H1 (cell line): ENCODE measurements around the gene AFF2. TPM values are rescaled to one million over a fixed set of nuclear protein-coding genes. Genes with fewer than 3 reads are reported as not detected.

ENCODE experiments used
- CTCF ChIA-PET: fragments of 300-600 bp; sonication (Branson Sonifier 250); formaldehyde crosslinking; loops from one replicate; lab custom pipeline; 2021; ENCODE audit not compliant: partially characterized antibody; lab: Charles Lee
- POLR2A ChIA-PET: fragments of 300-600 bp; sonication (Branson Sonifier 250); formaldehyde crosslinking; loops from one replicate; lab custom pipeline; 2021; ENCODE audit warnings: inconsistent platforms; ENCODE audit not compliant: partially characterized antibody; lab: Charles Lee
- DNase-seq, 2 experiments: peaks; one replicate each; pipeline versions ENCODE4 v3.0.0 to v3.0.0-alpha.2; 2010 to 2022; ENCODE audit warnings: low spot score in 2 of 2, low read depth in 1 of 2, mixed read lengths in 1 of 2
- FAIRE-seq: peaks from 2 replicates; lab custom pipeline; 2011; peaks lifted over from hg19 to GRCh38; lab: Jason Lieb, UNC
- H2AFZ ChIP-seq: 2 replicates; pipeline ENCODE4 v1.8.1; 2012; ENCODE audit warnings: low read length, inconsistent platforms
- H2AK5ac ChIP-seq: 2 replicates; pipeline ENCODE4 v1.6.1; 2013; ENCODE audit warnings: low read depth, low read length
- H2BK120ac ChIP-seq: replicated peaks from 2 replicates; pipeline ENCODE3; 2013; ENCODE audit warnings: low read depth, low read length, inconsistent platforms
- H2BK12ac ChIP-seq: 2 replicates; pipeline ENCODE4 v1.6.1; 2013; ENCODE audit warnings: low read depth, low read length
- H2BK15ac ChIP-seq: 2 replicates; pipeline ENCODE4 v1.6.1; 2013; ENCODE audit warnings: low read length
- H2BK20ac ChIP-seq: 2 replicates; pipeline ENCODE4 v1.6.1; 2013; ENCODE audit warnings: low read length
- H2BK5ac ChIP-seq: 2 replicates; pipeline ENCODE4 v1.6.1; 2013; ENCODE audit warnings: low read depth, low read length
- H3K14ac ChIP-seq: 2 replicates; pipeline ENCODE4 v1.6.1; 2013; ENCODE audit warnings: inconsistent platforms; ENCODE audit not compliant: insufficient read length
- H3K18ac ChIP-seq: 2 replicates; pipeline ENCODE4 v1.6.1; 2013; ENCODE audit warnings: low read length; ENCODE audit errors: extremely low read depth
- H3K23ac ChIP-seq: 2 replicates; pipeline ENCODE4 v1.6.1; 2013; ENCODE audit warnings: inconsistent platforms; ENCODE audit not compliant: insufficient read length
- H3K23me2 ChIP-seq: 2 replicates; pipeline ENCODE4 v1.6.1; 2013; ENCODE audit warnings: low read depth, low read length
- H3K27ac ChIP-seq: 2 replicates; pipeline ENCODE4 v1.6.1; 2011; ENCODE audit warnings: low read depth, low read length, inconsistent platforms
- H3K27me3 ChIP-seq, 4 experiments: replicated peaks in 1 of 4; 1 replicate in 1 of 4; 2 replicates in 3 of 4; pipeline versions ENCODE4 v1.6.1 to v1.8.1; 2011 to 2013; ENCODE audit warnings: low read length in 3 of 4, mild to moderate bottlenecking in 3 of 4, inconsistent platforms in 2 of 4, mixed read lengths in 2 of 4, moderate library complexity in 1 of 4; ENCODE audit not compliant: control insufficient read depth in 3 of 4, insufficient read depth in 3 of 4; ENCODE audit errors: extremely low read depth in 1 of 4
- H3K36me3 ChIP-seq, 4 experiments: 2 replicates each; pipeline versions ENCODE4 v1.6.1 to v1.8.1; 2011 to 2013; ENCODE audit warnings: mild to moderate bottlenecking in 4 of 4, low read length in 3 of 4, moderate library complexity in 2 of 4, control low read depth in 1 of 4, inconsistent platforms in 1 of 4; ENCODE audit not compliant: insufficient read depth in 4 of 4, control insufficient read depth in 2 of 4
- H3K4ac ChIP-seq: replicated peaks from 2 replicates; pipeline ENCODE3; 2013; ENCODE audit warnings: low read length, low read depth, mixed read lengths, inconsistent platforms; ENCODE audit not compliant: insufficient read length
- H3K4me1 ChIP-seq, 4 experiments: replicated peaks in 1 of 4; 1 replicate in 1 of 4; 2 replicates in 3 of 4; pipeline versions ENCODE4 v1.6.1 to v1.8.1; 2011 to 2013; ENCODE audit warnings: low read length in 3 of 4, inconsistent platforms in 2 of 4, mixed read lengths in 1 of 4; ENCODE audit not compliant: insufficient read depth in 4 of 4, control insufficient read depth in 3 of 4
- H3K4me2 ChIP-seq, 2 experiments: 2 replicates each; pipeline versions ENCODE4 v1.6.1 to v1.8.1; 2011 to 2013; ENCODE audit warnings: low read depth in 2 of 2, low read length in 2 of 2, control low read depth in 1 of 2, inconsistent platforms in 1 of 2, mild to moderate bottlenecking in 1 of 2; ENCODE audit not compliant: insufficient read depth in 1 of 2
- H3K4me3 ChIP-seq, 4 experiments: fragments of 200-600, 300-600 bp in 1 of 4; sonication (generic), shearing (Covaris generic), sonication (Bioruptor Twin) in 1 of 4; 2 replicates each; pipeline versions ENCODE4 v1.5.1 to v1.8.1; 2011 to 2016; ENCODE audit warnings: low read length in 4 of 4, low read depth in 3 of 4, control low read depth in 2 of 4, inconsistent platforms in 2 of 4, mild to moderate bottlenecking in 2 of 4, mixed read lengths in 1 of 4, moderate library complexity in 1 of 4; ENCODE audit not compliant: insufficient read depth in 2 of 4; ENCODE audit errors: extremely low read depth in 1 of 4
- H3K56ac ChIP-seq: replicated peaks from 2 replicates; pipeline ENCODE3; 2013; ENCODE audit warnings: low read depth, mild to moderate bottlenecking, mixed read lengths, low read length, inconsistent platforms; ENCODE audit not compliant: insufficient read length
- H3K79me1 ChIP-seq: 2 replicates; pipeline ENCODE4 v1.6.1; 2013; ENCODE audit warnings: low read depth, low read length, control low read depth
- H3K79me2 ChIP-seq, 2 experiments: 2 replicates each; pipeline versions ENCODE4 v1.6.1 to v1.8.1; 2012 to 2013; ENCODE audit warnings: low read length in 2 of 2, mild to moderate bottlenecking in 2 of 2, inconsistent platforms in 1 of 2; ENCODE audit not compliant: insufficient read depth in 2 of 2, control insufficient read depth in 1 of 2
- H3K9ac ChIP-seq, 4 experiments: replicated peaks in 1 of 4; 1 replicate in 1 of 4; 2 replicates in 3 of 4; pipeline versions ENCODE4 v1.6.1 to v1.8.1; 2011 to 2013; ENCODE audit warnings: low read depth in 3 of 4, low read length in 3 of 4, control low read depth in 2 of 4, mild to moderate bottlenecking in 2 of 4, moderate library complexity in 2 of 4, inconsistent platforms in 1 of 4; ENCODE audit errors: extremely low read depth in 1 of 4
- H3K9me3 ChIP-seq, 2 experiments: 2 replicates each; pipeline versions ENCODE4 v1.6.1 to v1.8.1; 2012 to 2013; ENCODE audit warnings: mild to moderate bottlenecking in 2 of 2, moderate library complexity in 2 of 2, control low read depth in 1 of 2, inconsistent platforms in 1 of 2, low read depth in 1 of 2, low read length in 1 of 2, mixed read lengths in 1 of 2; ENCODE audit not compliant: insufficient read depth in 2 of 2
- H4K20me1 ChIP-seq, 2 experiments: replicated peaks in 1 of 2; 2 replicates each; pipeline versions ENCODE3 to v1.8.1; 2011 to 2013; ENCODE audit warnings: inconsistent platforms in 2 of 2, low read length in 2 of 2, mild to moderate bottlenecking in 1 of 2; ENCODE audit not compliant: insufficient read depth in 2 of 2, control insufficient read depth in 1 of 2
- H4K5ac ChIP-seq: 2 replicates; pipeline ENCODE4 v1.6.1; 2013; ENCODE audit warnings: low read length, low read depth, mixed read lengths, inconsistent platforms; ENCODE audit not compliant: insufficient read length
- H4K8ac ChIP-seq: 2 replicates; pipeline ENCODE4 v1.8.0; 2013; ENCODE audit warnings: mild to moderate bottlenecking, moderate library complexity, low read length, inconsistent platforms; ENCODE audit not compliant: insufficient read depth; ENCODE audit errors: extremely low read depth
- H4K91ac ChIP-seq: replicated peaks from 2 replicates; pipeline ENCODE3; 2013; ENCODE audit warnings: low read length, mixed read lengths, inconsistent platforms; ENCODE audit not compliant: insufficient read length
- BRCA1 ChIP-seq: IDR thresholded peaks from 2 replicates; pipeline ENCODE4 v1.6.1; 2012; ENCODE audit warnings: low read depth, low read length, improper control_type of control experiment
- HDAC2 ChIP-seq, 2 experiments: fragments of 300-600 bp in 1 of 2; sonication (generic) in 1 of 2; IDR thresholded peaks; 2 replicates each; pipeline ENCODE4 v1.6.1; 2011 to 2012; ENCODE audit warnings: low read depth in 2 of 2, low read length in 2 of 2, mild to moderate bottlenecking in 2 of 2, moderate library complexity in 2 of 2, borderline replicate concordance in 1 of 2, inconsistent platforms in 1 of 2
- RBBP5 ChIP-seq: IDR thresholded peaks from 2 replicates; pipeline ENCODE4 v1.7.1; 2012; ENCODE audit warnings: low read depth, mild to moderate bottlenecking, inconsistent platforms, low read length, moderate library complexity, borderline replicate concordance
- RNF2 ChIP-seq: fragments of 200-900, 300-1000 bp; sonication (generic); IDR thresholded peaks from 2 replicates; pipeline ENCODE4 v1.7.1; 2016; ENCODE audit warnings: borderline replicate concordance, low read depth, mild to moderate bottlenecking, antibody characterized with exemption, low read length; ENCODE audit not compliant: poor library complexity, severe bottlenecking; ENCODE audit errors: missing control alignments
- RXRA ChIP-seq: IDR thresholded peaks from 2 replicates; pipeline ENCODE4 v1.6.1; 2011; ENCODE audit warnings: low read depth, mild to moderate bottlenecking, low read length, moderate library complexity; ENCODE audit not compliant: insufficient read depth
- TAF1 ChIP-seq: IDR thresholded peaks from 2 replicates; pipeline ENCODE4 v1.6.1; 2011; ENCODE audit warnings: mild to moderate bottlenecking, low read depth, low read length
- TBP ChIP-seq: IDR thresholded peaks from 2 replicates; pipeline ENCODE4 v1.6.1; 2011; ENCODE audit warnings: low read depth, low read length, improper control_type of control experiment
- ZNF274 ChIP-seq: IDR thresholded peaks from 2 replicates; pipeline ENCODE4 v1.7.0; 2012; ENCODE audit warnings: low read length, borderline replicate concordance; ENCODE audit errors: extremely low read depth
- WGBS, 2 experiments: shearing (Covaris generic) in 1 of 2; methylation state at CpG; one replicate each; pipeline versions ENCODE4 v1.1.6 to v1.1.7; 2013 to 2015; ENCODE audit warnings: low lambda C conversion rate in 2 of 2, mixed read lengths in 2 of 2, inconsistent platforms in 1 of 2, low coverage in 1 of 2, missing lambda C conversion rate in 1 of 2; ENCODE audit not compliant: insufficient replicate concordance in 2 of 2, insufficient coverage in 1 of 2, insufficient read length in 1 of 2; ENCODE audit errors: extremely low coverage in 1 of 2, missing lambda C conversion rate in 1 of 2; 5-methylcytosine and 5-hydroxymethylcytosine counted together
- polyA plus RNA-seq, 7 experiments: library from polyadenylated mRNA; depleted of rRNA in 3 of 7; stranded (reverse) in 5 of 7; unstranded in 2 of 7; fragments of >200 nt in 5 of 7; fragments of 200-250 nt in 2 of 7; gene quantifications; 1 replicate in 5 of 7; 2 replicates in 1 of 7; 4 replicates in 1 of 7; pipeline versions ENCODE4 v1.2.1 to v1.2.3, GENCODE V29; 2011 to 2013; ENCODE audit warnings: missing spikeins in 2 of 7, mixed read lengths in 2 of 7
- total RNA-seq: library from RNA; stranded (reverse); fragmentation: NEBNext Ultra II Directional; extraction: Animal tissue kit (Norgen Biotek cat#: 25700); gene quantifications from 2 replicates; pipeline ENCODE4 v1.2.1, GENCODE V29; 2021
- TF ChIP-seq, protein P1 (sequence below), 3 experiments: IDR thresholded peaks; 1 replicate in 2 of 3; 2 replicates in 1 of 3; pipeline versions ENCODE4 v1.5.1 to v1.6.1; 2011; ENCODE audit warnings: low read length in 3 of 3, mild to moderate bottlenecking in 3 of 3, inconsistent platforms in 2 of 3, low read depth in 1 of 3, moderate library complexity in 1 of 3; ENCODE audit not compliant: insufficient read depth in 1 of 3; ENCODE audit errors: control extremely low read depth in 1 of 3

The AFF2 gene
- total and polyA plus RNA-seq, 2 of the 8 experiments (the other 6 are each of a cell fraction or from before 2014, with no cell fraction given) = 2.0 to 7.3 TPM

DNA sequence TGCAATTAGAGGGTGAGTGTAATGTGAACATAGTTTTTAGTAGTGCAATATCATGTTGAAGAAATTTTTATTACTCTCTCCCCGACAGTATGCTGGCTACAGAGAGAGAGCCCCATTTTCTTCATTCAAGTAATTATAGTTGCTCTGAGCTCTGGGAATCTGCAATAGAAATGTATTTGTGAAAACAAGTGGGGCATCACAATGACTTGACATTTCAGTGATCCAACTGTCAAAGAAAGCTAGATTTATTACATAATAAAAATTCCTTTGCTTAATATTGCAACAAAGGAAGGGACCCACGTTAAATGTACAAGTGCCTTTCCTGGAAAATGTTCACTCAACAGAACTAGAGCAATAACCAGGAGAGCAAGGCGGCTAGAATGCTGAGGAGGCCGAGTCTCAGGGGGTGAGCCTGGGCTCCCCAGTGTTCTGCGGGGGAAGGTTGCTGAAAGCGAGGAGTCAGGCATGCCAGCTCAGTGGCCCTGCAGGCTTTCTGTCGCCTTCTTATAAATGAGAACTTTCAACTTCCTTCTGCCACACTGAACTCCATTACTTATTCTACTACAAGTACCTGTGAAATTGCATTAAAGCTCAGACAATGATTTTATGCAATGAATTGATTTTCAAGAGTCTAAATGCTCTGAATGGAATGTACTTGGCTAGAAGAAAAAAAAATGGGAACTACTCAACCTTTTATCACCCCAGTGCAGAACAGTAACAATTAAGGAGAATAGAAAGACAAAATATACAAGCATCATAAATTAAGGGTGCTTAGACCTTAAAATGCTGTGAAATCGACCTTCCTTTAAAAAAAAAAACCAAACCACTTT, 476.4 kb downstream of the AFF2 start:
- Histone ChIP-seq H3K23ac (no peak overlapping the region), H4K20me1 (no peaks in the 10 kb centered on the region), H3K27me3 (no peaks in the 10 kb centered on the region), H3K4me1 (no peaks in the 10 kb centered on the region), H2BK15ac (no peak overlapping the region), H3K23me2 (no peaks in the 10 kb centered on the region), H2BK5ac (no peak overlapping the region), H4K8ac (no peak overlapping the region), H3K4ac (no peak overlapping the region), H4K5ac (no peak overlapping the region), H3K56ac (no peak overlapping the region), H2BK12ac (no peak overlapping the region), H2BK120ac (no peak overlapping the region), H3K9ac (no peak overlapping the region), H2BK20ac (no peak overlapping the region), H3K9me3 (no peaks in the 10 kb centered on the region), H2AK5ac (no peak overlapping the region), H3K79me2 (no peaks in the 10 kb centered on the region), H3K4me2 (no peak overlapping the region), H3K4me3 (no peak overlapping the region), H3K18ac (no peak overlapping the region), H3K14ac (no peak overlapping the region), H3K36me3 (no peaks in the 10 kb centered on the region), H4K91ac (no peak overlapping the region), H3K79me1 (no peaks in the 10 kb centered on the region), H2AFZ (no peak overlapping the region), H3K27ac (no peak overlapping the region)
- ChIA-PET POLR2A (no interaction called here), CTCF (interaction anchor here (0.7 kb wide), 1 partner anchor 111 kb away, joined by 3 read pairs; no protein-coding TSS in a partner anchor)
- WGBS, 2 experiments = 76% methylated on average over 7 of the region's 8 CpGs; no CpG with 5 or more reads in 1 of the 2 experiments
- no peak for DNase-seq
- no peak for FAIRE-seq
- TF ChIP-seq, protein P1, sequence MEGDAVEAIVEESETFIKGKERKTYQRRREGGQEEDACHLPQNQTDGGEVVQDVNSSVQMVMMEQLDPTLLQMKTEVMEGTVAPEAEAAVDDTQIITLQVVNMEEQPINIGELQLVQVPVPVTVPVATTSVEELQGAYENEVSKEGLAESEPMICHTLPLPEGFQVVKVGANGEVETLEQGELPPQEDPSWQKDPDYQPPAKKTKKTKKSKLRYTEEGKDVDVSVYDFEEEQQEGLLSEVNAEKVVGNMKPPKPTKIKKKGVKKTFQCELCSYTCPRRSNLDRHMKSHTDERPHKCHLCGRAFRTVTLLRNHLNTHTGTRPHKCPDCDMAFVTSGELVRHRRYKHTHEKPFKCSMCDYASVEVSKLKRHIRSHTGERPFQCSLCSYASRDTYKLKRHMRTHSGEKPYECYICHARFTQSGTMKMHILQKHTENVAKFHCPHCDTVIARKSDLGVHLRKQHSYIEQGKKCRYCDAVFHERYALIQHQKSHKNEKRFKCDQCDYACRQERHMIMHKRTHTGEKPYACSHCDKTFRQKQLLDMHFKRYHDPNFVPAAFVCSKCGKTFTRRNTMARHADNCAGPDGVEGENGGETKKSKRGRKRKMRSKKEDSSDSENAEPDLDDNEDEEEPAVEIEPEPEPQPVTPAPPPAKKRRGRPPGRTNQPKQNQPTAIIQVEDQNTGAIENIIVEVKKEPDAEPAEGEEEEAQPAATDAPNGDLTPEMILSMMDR (IDR thresholded peaks at IDR 0.05; ENCODE audit: control extremely low read depth in 1 of 3, insufficient read depth in 1 of 3, low read depth in 1 of 3, low read length in 3 of 3) = no peak
- no peak for TF ChIP-seq ZNF274
- TF ChIP-seq TAF1 = no peak
- TF ChIP-seq BRCA1 = no peak
- no peak for TF ChIP-seq TBP
- no peak for TF ChIP-seq RXRA
- no peak for TF ChIP-seq HDAC2 (IDR thresholded peaks at IDR 0.05; ENCODE audit: borderline replicate concordance in 1 of 2, low read depth in 2 of 2, low read length in 2 of 2)
- no peak for TF ChIP-seq RBBP5
- TF ChIP-seq RNF2 = no peak
